ENCODE measurements around the gene KCNJ5.

Gene KCNJ5

DNA sequence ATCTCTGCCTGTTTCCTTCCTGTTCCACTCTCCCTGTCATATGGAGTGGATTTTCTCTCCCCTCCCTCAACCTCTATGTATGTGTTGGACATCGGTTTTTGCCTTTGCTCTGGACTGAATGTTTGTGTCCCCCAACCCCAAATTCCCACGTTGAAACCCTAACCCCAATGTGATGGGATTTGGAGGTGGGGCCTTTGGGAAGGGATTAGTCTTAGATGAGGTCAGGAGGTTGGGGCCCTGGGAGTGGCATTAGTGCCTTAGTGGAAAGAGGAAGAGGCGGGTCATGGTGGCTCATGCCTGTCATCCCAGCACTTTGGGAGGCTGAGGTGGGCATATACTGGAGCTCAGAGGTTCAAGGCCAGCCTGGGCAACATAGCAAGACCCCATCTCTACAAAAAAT, 39.9 kb downstream of the KCNJ5 start:
- no peak for DNase-seq

DNA sequence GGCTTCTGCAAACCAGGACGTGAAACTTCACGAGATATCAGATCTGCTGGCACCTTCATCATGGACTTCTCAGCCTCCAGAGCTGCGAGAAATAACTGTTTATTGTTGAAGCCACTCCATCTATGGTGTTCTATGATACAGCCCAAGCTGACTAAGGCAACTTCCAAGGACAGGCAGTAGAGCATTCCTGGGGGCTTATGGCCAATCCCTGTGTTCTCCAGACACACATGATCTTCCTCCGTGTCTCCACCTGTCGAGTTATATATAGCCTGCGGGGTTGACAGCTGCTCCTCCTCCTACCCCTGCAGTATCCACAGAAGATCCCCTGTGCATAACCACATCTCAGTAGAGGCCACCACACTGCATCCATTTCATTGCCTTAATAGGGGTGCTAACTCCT, 40.5 kb downstream of the KCNJ5 start:
- DNase-seq: no peak

DNA sequence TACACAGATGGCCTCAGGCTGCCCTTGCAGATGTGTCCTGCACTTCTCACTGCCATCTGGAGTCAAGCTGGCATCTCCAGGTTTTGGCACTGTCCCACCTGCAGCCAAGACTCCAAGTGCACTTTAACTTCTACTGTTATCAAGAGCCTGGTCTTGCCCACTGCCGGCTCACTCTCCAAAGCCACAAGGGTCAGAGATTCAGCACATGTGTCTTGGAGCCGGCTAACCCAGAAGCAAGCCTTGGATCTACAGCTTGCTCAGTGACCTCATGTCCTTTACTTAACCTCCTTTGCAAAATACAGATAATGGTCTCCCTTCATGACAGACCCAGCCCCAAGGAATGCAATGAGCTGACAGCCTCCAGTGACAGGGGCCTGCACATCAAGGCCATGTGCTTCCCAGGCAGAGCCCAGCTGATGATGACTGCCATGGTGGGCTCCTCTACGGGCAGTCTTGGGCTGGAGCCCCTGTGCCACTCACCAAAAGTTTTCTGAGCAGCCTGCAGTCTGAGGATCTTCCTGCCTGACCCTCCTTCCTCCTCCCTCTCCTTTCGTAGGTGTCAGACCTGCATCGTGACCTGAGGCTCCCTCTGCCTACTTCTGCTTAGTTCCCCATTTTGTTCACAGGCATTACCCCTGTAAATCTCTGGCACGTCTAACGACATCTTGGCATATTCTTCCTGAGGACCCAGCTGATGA, 42.5 kb downstream of the KCNJ5 start:
- no peak for DNase-seq

DNA sequence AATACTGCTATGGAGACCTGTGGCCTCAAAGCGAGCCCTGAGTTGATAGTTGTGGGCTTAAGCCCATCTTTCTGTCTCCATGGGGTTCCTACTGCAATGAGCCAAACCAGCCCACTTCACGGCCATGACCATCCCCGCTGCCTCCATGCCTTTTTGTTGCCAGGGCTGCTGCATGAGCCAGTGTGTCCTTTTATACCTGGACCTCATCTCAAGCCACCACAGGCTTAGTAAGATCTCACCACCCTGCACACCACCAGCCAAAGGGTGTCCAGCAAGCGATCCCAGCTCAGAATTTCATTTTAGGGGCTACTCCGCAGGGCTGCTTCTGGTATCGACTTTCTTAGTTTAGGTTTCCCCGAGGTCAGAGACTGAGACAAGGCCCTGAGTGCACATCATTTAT, 43.2 kb downstream of the KCNJ5 start:
- DNase-seq: no peak

DNA sequence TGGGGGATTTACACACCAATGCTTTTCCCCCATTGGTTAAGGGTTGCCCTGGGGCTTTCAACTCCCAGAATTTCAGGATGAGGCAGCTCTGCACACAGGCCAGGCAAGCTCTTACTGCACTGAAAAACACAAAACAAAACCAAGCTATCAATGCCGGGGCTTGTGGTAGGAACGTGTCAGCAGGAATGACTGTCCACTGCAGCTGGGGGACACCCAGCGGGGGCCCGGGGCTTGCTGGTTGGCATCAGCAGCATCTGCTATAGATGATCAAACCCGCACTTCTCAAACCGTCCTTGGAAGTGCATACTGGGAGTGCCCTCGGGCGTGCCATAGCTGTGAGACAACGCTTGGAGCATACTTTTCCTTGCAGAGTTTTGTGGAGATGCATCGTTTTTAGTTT, 43.8 kb downstream of the KCNJ5 start:
- DNase-seq: no peak

DNA sequence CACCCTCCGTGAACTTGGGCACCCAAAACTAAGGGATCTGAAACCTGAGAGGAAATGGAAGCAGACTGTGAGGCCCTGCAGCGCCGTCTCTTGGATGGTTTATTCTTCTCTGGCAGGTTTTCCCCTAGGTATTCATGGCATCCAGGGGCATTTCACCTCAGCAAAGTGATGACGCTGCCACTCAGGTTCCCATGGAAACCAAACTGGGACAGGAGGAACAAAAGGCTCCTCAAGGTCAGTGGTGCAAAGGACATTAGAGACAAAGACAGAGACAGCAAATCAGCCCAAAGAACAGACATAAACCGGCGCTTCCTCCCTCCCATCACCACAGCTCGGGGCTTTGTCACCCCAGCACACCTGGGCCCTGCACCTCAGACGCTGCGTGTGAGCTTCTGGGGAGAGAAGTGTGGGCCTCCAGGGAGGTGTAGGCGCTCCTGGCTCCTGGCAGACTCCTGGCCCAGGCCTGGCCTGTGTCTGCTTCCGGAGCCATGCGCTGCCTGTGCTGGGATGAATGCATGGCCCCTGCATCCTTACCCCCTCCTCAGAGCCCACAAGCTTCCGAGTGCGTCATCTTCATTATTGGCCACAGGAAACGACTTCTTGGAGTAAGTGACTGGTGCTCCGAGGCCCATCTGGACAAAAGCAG, 45.6 kb downstream of the KCNJ5 start:
- DNase-seq: peak in 11 of 51 donors; percentile 5 to 43 (median 22)

DNA sequence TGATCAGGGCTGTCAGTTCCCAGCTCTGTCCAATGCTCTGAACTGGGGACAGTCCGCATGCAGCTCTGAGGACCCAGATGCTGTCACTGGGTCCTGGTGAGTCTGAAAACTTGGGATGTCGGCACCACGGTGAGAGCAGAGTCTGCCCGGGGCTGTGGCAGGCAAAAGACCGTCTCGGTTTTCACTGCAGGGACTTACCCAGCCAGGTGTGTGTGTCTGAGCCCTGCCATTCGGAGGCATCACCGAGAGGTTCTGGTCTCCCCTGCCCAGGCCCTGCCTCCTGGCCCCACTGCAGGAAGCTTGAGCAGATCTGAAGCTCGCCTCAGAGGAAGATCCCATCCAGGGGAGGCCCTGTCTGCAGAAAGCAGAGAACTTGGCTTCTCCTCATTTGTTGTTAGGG, 46.3 kb downstream of the KCNJ5 start:
- no peak for DNase-seq

DNA sequence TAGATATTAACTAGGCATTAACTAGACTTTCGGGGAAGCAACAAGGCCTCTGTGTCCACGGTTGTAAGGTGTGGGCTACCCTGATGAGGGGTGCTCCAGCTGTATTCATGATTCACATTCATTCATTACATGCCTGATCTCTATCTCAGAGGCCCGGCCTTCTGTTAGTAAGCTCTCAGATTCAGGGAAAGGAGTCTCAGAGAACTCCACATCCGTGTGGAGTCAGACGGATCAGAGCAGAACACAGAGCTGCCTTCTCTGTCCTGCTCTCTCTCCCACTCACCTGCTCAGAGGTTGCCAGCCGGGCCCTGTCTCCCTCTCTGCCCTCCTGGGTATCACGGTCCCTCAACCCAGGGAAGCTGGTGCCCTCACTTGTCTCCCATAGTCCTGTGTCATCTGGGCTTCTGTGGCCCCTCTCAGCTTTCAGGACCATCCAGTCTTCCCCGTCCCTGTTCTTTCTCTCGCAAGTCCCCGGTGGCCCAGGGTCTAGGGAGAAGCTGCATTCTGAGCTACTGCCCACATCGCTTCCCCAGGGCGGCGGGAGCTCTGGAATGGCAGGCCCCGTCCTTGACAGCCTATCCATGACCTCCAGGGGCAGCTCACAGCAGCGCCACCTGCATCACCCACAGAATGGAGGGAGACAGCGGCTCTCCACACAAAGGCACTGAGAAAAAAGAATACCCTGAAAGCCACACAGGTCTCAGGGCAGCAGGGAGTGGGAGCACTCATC, 47.2 kb downstream of the KCNJ5 start:
- DNase-seq: no peak

DNA sequence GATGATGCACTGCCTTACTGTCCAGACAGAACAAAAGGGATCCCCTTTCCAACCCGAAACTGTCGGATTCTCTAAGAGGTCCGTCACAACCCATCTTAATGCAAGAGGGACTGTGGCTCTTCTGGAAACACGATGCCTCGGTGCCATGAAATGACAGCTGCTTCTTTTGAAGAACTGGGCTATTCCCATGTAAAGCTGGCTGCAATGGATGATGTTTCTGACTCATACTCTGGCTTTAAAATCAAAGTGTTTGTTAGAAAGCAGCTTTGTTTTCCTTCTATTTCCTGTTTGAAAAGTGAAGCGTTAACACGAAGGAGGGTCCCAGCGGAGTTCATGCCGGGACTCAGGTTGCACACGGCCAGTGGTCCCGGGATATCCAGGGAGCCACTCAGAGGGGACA, 48.4 kb downstream of the KCNJ5 start:
- no peak for DNase-seq

DNA sequence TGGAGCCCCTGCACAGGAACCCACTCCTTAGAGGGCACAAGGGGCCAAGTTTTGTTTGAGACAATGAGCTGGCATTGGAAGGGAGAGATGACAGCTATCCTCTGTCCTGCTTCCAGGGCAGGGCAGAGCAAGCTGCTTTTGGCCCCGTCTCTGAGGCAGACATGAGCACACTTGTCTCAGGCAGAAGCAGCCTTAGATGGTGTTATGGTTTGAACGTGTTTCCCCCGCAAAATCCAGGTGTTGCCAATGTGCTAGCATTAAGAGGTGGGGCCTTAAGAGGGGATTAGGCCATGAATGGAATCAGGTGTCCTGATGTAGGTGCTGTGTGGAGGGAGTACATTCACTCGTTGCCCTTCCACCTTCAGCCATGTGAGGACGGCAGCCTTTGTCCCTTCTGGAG, 49.0 kb downstream of the KCNJ5 start:
- no peak for DNase-seq

DNA sequence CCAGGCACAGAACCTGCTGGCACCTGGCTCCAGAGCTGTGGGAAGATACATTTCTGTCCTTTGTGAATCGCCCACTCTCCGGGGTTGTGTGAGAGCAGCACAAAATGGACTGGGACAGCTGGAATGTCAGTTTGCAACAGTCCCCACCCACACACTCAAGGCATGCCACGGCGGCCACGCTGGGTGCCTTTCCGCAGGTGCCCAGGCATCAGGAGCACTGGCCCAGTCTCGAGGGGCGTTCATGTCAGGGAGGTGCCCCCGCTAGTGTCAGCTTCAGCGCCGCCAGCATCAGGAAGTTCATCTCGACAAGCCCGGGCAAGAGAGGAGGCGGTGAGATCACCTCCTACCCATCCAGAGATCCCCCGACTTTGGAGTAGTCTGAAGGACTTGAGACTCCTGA, 49.4 kb downstream of the KCNJ5 start:
- DNase-seq: no peak

DNA sequence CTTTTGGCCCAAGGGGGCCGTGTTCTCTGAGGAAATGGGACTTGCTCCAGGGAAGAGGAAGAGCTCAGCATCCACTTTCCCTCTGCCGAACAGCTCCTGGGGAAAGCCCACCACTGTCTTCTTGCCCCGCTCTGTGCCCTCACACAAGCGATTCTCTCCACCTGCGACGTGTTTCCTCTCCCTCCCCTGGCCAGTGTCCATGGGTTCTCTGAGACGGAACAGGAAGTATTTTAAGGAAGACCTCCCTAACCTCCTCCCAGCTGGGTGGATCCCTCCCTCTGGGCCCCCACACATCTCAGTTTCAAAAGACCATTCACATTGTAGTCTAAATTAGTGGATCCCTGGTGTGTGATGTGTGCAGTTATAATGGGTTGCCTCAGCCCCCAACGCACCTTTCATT, 50.0 kb downstream of the KCNJ5 start:
- no peak for DNase-seq

DNA sequence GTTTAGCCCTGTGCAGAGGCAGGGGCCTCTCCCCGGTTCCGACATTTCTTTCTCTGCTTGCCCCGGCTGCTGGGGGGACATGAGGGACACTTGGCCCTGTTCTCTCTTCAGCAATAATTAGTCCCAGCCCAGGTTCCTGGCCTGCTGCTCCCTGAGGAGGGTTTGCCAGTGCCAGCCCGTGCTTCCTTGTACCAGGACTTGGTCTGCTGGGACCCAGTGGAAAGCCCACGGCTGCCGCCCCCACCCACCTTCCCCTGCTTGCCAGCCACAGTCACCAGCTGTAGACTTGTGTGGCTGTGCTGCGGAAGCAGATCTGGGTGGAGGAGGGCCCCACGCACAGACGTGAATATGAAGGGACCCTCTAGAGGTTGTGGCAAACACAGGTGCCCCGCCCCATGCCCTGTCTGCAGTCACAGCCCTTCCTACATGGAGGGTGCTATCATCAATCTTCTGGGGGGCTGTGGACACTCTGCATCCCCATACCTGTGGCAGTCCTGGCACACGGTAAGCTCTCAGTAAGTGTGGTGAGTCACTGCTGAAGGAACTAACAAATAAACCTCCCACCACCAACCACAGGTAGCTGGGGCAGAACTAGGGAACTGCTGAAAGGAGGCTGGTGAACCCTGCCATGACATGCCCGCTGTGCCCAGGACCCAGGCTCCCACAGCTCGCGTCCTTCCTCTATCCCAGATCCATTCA, 50.6 kb downstream of the KCNJ5 start:
- no peak for DNase-seq

DNA sequence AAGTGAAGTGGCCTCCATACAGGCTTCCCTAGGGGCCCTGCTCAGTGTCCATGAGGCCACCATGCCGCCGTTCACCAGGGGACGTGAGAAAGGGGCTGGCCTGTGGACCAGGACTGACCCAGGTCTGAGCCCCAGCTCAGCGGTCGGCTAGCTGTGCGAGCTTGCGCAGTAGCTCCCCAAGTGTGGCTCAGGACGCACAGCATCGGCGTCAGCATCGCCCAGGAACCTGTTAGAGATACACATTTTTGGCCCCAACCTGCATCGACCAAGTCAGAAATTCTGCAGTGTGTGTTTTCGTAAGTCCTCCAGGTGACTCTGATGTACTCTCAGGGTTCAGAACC, 51.1 kb downstream of the KCNJ5 start:
- no peak for DNase-seq

DNA sequence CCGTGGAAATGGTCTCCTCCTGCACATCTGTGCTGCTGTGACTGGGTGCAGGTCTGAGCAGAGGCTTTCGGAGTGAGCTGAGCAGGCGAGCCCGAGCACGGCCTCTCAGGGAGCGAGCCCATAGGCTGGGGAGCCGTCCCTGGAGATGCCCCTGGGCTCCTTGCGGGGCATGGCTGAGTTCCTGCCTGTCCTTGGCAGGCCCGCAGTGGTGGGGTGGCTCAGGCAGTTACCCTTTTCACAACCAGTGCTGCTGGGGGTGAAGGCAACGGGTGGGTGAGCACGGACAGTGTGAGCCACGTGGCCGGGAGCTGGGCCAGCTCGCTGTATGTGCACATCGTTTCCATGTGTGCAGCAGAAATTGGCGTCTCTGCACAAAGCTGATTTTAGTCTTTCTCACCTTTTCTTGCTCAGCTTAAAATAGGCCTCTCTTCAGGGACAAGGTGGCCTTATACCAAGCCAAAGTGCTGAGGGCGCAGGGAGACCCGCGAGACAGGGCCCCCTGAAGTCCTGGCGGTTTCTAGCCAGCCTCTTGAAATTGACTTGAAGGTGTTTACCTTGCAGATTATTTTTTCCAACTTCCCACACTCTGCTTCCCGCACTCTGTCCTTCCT, 51.8 kb downstream of the KCNJ5 start, which contains the start of gene TP53AIP1:
Gene TP53AIP1, minus strand, starts transcription at position 55 of the 611 bp plus-strand sequence. CDS start 5,053 bp downstream, outside the sequence.
- no peak for DNase-seq

DNA sequence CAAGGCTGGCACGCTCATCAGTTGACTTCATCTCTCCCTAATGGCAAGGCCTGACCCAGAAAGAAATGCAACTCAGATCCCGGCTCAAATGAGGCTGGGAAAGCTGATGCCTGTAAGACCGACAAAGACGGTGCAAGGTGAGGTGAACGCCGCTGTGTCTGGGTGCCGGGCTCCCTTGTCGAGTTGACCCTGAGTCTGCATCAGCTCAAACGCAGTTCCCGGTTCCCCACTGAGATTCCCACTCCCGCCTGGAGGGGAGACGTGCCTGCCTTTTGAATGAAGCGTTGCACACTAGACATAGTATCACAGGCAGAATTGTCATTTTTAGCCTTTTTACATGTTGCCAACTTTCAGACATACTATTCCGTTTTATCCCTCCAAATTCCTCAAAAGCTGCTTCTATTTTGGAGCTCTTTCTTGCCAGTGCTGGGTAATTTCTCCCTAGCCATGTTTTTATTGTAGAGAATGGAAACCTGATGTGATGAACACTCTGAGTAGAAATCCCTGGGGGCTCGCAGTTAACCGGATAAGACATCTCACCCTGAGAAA, 52.3 kb downstream of the KCNJ5 start:
- DNase-seq: no peak

DNA sequence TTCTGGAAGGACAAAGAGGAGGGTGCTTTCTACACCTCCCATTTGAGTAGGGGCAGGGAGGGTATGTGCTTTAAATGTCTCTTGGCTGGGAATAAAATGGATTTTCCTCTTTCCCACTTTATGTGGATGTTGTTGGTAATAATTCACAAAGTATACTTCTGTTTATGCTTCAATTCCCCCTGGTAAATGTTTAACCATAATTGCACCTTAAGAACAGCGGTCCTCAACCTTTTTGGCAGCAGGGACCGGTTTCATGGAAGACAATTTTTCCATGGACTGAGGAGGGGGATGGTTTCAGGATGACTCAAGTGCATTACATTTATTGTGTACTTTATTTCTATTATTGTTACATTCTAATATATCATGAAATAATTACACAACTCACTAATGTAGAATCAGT, 55.5 kb downstream of the KCNJ5 start:
- DNase-seq: no peak

DNA sequence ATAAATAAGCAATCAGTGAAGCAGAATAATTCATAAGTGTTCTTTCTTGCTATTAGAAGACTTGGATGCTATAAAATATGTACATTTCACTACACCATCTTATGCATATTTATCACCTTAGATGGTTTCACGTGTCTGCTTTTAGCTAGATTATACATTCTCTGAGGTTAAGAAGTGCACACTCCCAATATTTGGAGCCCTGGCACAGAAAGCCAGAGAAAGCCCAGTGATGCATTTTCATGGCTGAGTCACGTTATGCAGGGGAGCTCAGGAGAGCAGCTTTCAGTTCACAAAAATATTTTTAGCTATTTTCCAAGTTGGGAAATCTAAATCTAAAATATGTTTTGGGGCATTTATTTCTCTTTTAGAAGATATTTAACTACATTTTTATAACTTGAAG, 56.6 kb downstream of the KCNJ5 start:
- DNase-seq: no peak

DNA sequence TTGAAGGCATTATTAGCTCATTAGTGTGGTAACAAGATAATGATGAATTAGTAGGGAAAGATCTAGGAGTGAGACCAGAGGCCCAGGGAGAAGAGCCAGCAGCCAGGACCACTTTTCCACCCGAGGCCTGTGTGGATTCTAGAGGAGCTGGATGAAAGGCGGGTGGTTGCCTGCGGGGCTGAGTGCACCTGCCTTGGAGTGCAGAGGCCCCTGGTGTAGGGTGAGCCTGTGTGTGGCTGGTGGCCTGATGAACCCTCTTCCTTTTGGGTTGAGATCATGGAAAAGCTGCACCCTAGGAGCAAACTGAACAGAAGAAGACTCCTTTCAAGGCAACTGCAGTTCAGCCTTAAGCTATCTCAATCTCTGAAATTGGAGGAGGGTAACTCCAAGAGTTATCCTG, 57.4 kb downstream of the KCNJ5 start:
- DNase-seq: no peak

DNA sequence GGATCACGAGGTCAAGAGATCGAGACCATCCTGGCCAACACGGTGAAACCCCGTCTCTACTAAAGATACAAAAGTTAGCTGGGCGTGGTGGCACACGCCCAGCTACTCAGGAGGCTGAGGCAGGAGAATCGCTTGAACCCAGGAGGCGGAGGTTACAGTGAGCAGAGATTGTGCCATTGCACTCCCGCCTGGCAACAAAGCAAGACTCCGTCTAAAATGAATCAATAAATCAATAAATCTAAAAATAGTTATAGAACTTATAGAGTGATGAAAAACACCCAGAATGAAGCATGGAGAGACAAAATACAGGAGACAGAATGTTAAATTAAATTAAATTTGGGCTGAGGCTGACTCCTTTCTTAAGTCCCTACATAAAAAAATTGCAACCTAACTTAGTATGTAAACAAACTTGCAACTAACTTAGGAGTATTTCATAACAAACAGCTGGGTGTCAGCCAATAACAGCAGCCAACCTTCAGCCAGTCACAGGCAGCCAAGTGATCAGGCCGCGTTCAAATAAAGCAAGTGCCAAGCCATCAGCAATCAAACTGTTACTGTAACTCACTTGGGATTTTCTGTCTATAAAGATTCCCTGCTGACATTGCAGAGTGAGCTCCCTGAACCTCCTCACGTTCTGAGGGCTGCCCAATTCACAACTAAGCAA, 58.8 kb downstream of the KCNJ5 start:
- no peak for DNase-seq

DNA sequence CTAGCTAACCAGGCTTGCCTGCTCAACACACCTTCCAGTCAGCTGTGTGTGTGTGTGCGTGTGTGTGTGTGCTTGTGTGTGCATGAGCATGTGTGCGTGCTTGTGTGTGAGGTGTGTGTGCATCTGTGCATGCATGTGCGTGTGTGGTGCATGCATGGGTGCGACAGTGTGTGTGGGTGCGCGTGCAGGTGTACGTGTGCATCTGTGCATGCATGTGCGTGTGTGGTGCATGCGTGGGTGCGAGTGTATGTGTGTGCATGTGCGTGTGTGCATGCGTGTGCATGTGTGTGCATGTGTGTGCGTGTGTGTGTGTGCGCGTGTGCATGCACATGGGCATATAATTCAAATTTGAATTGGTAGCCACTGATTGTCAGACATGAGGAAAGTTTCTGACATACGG, 62.0 kb downstream of the KCNJ5 start:
- no peak for DNase-seq
